ENCODE data around the gene STXBP1.
A peak's percentile ranks its signal among the peaks of the same experiment; 100 is the strongest.

Gene STXBP1

GRCh38 chr9:127711226-127711701, 99.2 kb downstream of the STXBP1 start:
- DNase-seq (ENCODE audit: low read depth) = no peak

GRCh38 chr9:127711831-127712274, 99.8 kb downstream of the STXBP1 start:
- DNase-seq (ENCODE audit: low read depth) = no peak
- no peak for TF ChIP-seq CTCF (conservative IDR thresholded peaks at IDR 0.05; ENCODE audit: low read length)

More at GRCh38 chr9:127711226-127711701, 99.2 kb downstream of the STXBP1 start:
- no peak overlapping the region for H3K4me3 ChIP-seq (ENCODE audit: low read length)
- TF ChIP-seq CTCF (conservative IDR thresholded peaks at IDR 0.05; ENCODE audit: low read length) = no peak

GRCh38 chr9:127712371-127712770, 100.3 kb downstream of the STXBP1 start:
- DNase-seq (ENCODE audit: low read depth) = no peak
- TF ChIP-seq CTCF (conservative IDR thresholded peaks at IDR 0.05; ENCODE audit: low read length) = no peak
- no peak overlapping the region for H3K4me3 ChIP-seq (ENCODE audit: low read length)

More at GRCh38 chr9:127711831-127712274, 99.8 kb downstream of the STXBP1 start:
- no peak overlapping the region for H3K4me3 ChIP-seq (ENCODE audit: low read length)

GRCh38 chr9:127712867-127713266, 100.8 kb downstream of the STXBP1 start:
- no peak for DNase-seq (ENCODE audit: low read depth)
- TF ChIP-seq CTCF (conservative IDR thresholded peaks at IDR 0.05; ENCODE audit: low read length) = no peak
- no peak overlapping the region for H3K4me3 ChIP-seq (ENCODE audit: low read length)

- no peak for DNase-seq (ENCODE audit: low read depth)
- no peak for TF ChIP-seq CTCF (conservative IDR thresholded peaks at IDR 0.05; ENCODE audit: low read length)
- H3K4me3 ChIP-seq (ENCODE audit: low read length) = peak overlapping the region; percentile 87
These were observed 102.1 kb downstream of the STXBP1 start for GRCh38 chr9:127714020-127714750.

- peak overlapping the region; percentile 87 for H3K4me3 ChIP-seq (ENCODE audit: low read length)
- no peak for DNase-seq (ENCODE audit: low read depth)
- TF ChIP-seq CTCF (conservative IDR thresholded peaks at IDR 0.05; ENCODE audit: low read length) = no peak
These were observed 102.9 kb downstream of the STXBP1 start for GRCh38 chr9:127714951-127715469.

All from AG10803 (cell line).